ENCODE measurements around the gene POR. TPM values are rescaled to one million over a fixed set of nuclear protein-coding genes. Genes with fewer than 3 reads are reported as not detected.

POR gene
- total and polyA plus RNA-seq, 2 of the 13 experiments (the other 11 are each of a cell fraction or from before 2014, with no cell fraction given), result 145 to 266 TPM

- H3K27me3 ChIP-seq (ENCODE audit: control insufficient read depth in 1 of 2, insufficient read depth in 2 of 2, low read length in 2 of 2), result no peaks in the 10 kb centered on the region
- intact Hi-C loops (cut with micrococcal nuclease; ENCODE audit: unreplicated experiment) (no loop called here), in situ Hi-C loops (cut with HindIII; ENCODE audit: extremely low pct_ligation_motif_present, low pct_unique_long_range_greater_than_20kb) (no loop called here)
- no peak overlapping the region for H3K9ac ChIP-seq (ENCODE audit: insufficient read depth, low read depth, low read length)
- DNase-seq (ENCODE audit: low spot score) (no peak), ATAC-seq (no peak), FAIRE-seq (no peak)
- TF ChIP-seq TFDP1 (CRISPR knock-in tag; IDR thresholded peaks at IDR 0.05; ENCODE audit: borderline replicate concordance) (no peak), HNRNPL (IDR thresholded peaks at IDR 0.05; ENCODE audit: low read depth, low read length) (peak; percentile 63; the same call in 1 of the 2 replicates)
- no peaks in the 10 kb centered on the region for H4K20me1 ChIP-seq (ENCODE audit: insufficient read depth, low read length)
- peaks cover 18% of the 10 kb centered on the region for H3K4me1 ChIP-seq (ENCODE audit: insufficient read depth, low read length)
- H3K4me2 ChIP-seq (ENCODE audit: low read depth, low read length), result no peak overlapping the region
- H3K79me2 ChIP-seq (ENCODE audit: insufficient read depth, low read length), result no peaks in the 10 kb centered on the region
- ChIA-PET CTCF (ENCODE audit: low intra/inter-chr PET ratio, low total read pairs) (no interaction called here), POLR2A (interaction anchor here (1.2 kb wide), 1 partner anchor 18 kb away, joined by 3 read pairs; no protein-coding TSS in a partner anchor)
- H3K9me3 ChIP-seq (ENCODE audit: low read length), result no peaks in the 10 kb centered on the region
- no peak overlapping the region for H3K27ac ChIP-seq (ENCODE audit: extremely low read length, insufficient read depth, low read length)
- H3K4me3 ChIP-seq (replicated peaks in 1 of 3; ENCODE audit: insufficient read depth in 1 of 3, low read depth in 2 of 3, low read length in 3 of 3), result no peak overlapping the region
- no TSS peak for BruUV-seq (replicated peaks)
- 98% methylated on average over 11 of the region's 13 CpGs for WGBS (ENCODE audit: low lambda C conversion rate)
- H3K36me3 ChIP-seq (replicated peaks in 1 of 2; ENCODE audit: control insufficient read depth in 1 of 2, insufficient read depth in 2 of 2, low read length in 2 of 2), result peaks cover 3 to 31% of the 10 kb centered on the region in 2 experiments; a peak in 4 of 5 replicates
- H2AFZ ChIP-seq (ENCODE audit: low read length), result no peak overlapping the region
Measured at GRCh38 chr7:75887669-75888369, 27.1 kb upstream of the POR start.

- POLR2A ChIA-PET, result interaction anchor here (1.2 kb wide), 1 partner anchor 17 kb away, joined by 3 read pairs; no protein-coding TSS in a partner anchor
- DNase-seq (ENCODE audit: low spot score), result no peak
- ATAC-seq, result no peak
Measured at GRCh38 chr7:75888464-75889222, 26.3 kb upstream of the POR start.

More at GRCh38 chr7:75888464-75889222, 26.3 kb upstream of the POR start:
- no peak overlapping the region for H3K4me3 ChIP-seq (replicated peaks in 1 of 3; ENCODE audit: insufficient read depth in 1 of 3, low read depth in 2 of 3, low read length in 3 of 3)
- no peak overlapping the region for H2AFZ ChIP-seq (ENCODE audit: low read length)
- WGBS (ENCODE audit: low lambda C conversion rate), result 96% methylated on average over 19 of the region's 23 CpGs
- H3K27ac ChIP-seq (ENCODE audit: extremely low read length, insufficient read depth, low read length), result no peak overlapping the region
- no peak overlapping the region for H3K9ac ChIP-seq (ENCODE audit: insufficient read depth, low read depth, low read length)
- H4K20me1 ChIP-seq (ENCODE audit: insufficient read depth, low read length), result no peaks in the 10 kb centered on the region
- FAIRE-seq, result no peak
- peaks cover 19% of the 10 kb centered on the region for H3K4me1 ChIP-seq (ENCODE audit: insufficient read depth, low read length)
- H3K9me3 ChIP-seq (ENCODE audit: low read length), result no peaks in the 10 kb centered on the region
- no peak for TF ChIP-seq UBTF (CRISPR knock-in tag; IDR thresholded peaks at IDR 0.05)
- peak; percentile 88 for TF ChIP-seq AGO2 (optimal IDR thresholded peaks at IDR 0.05; ENCODE audit: low read depth, low read length)
- H3K4me2 ChIP-seq (ENCODE audit: low read depth, low read length), result no peak overlapping the region
- in situ Hi-C loops (cut with HindIII; ENCODE audit: extremely low pct_ligation_motif_present, low pct_unique_long_range_greater_than_20kb) (no loop called here), intact Hi-C loops (cut with micrococcal nuclease; ENCODE audit: unreplicated experiment) (no loop called here)
- CTCF ChIA-PET (ENCODE audit: low intra/inter-chr PET ratio, low total read pairs), result no interaction called here
- H3K36me3 ChIP-seq (replicated peaks in 1 of 2; ENCODE audit: control insufficient read depth in 1 of 2, insufficient read depth in 2 of 2, low read length in 2 of 2), result peaks cover 3 to 24% of the 10 kb centered on the region in 2 experiments; a peak in 3 of 5 replicates
- H3K27me3 ChIP-seq (ENCODE audit: control insufficient read depth in 1 of 2, insufficient read depth in 2 of 2, low read length in 2 of 2), result no peaks in the 10 kb centered on the region
- TSS peak; percentile 33 for BruUV-seq (replicated peaks)
- no peaks in the 10 kb centered on the region for H3K79me2 ChIP-seq (ENCODE audit: insufficient read depth, low read length)
